GM23338 (cell line): ENCODE data around the gene XXYLT1. TPM values are rescaled to one million over a fixed set of nuclear protein-coding genes. Genes with fewer than 3 reads are reported as not detected.

Source experiments
- ATAC-seq: fragments of 200-7000 bp; cut with Tn5 transposase; 3 replicates; pipeline ENCODE4 v1.9.1; 2020
- DNase-seq: peaks from one replicate; pipeline ENCODE4 v3.0.0-alpha.2; 2015; ENCODE audit warnings: low spot score
- H2AFZ ChIP-seq: fragments of 200-600 bp; sonication (generic); 2 replicates; pipeline ENCODE4 v1.8.0; 2016; ENCODE audit warnings: antibody characterized with exemption, mild to moderate bottlenecking, moderate library complexity
- H3F3A ChIP-seq: fragments of 200-600 bp; sonication (generic); replicated peaks from 2 replicates; pipeline ENCODE4 v1.8.0; 2017; ENCODE audit warnings: antibody characterized with exemption, mixed run types, low read depth
- H3K27ac ChIP-seq: fragments of 200-600 bp; sonication (generic); 2 replicates; pipeline ENCODE4 v1.6.1; 2016; ENCODE audit warnings: low read depth
- H3K27me3 ChIP-seq: fragments of 200-600 bp; sonication (generic); 2 replicates; pipeline ENCODE4 v1.8.0; 2016; ENCODE audit warnings: mild to moderate bottlenecking, mixed run types, moderate library complexity; ENCODE audit not compliant: insufficient read depth
- H3K36me3 ChIP-seq: fragments of 200-600 bp; sonication (generic); 2 replicates; pipeline ENCODE4 v1.8.0; 2016; ENCODE audit warnings: mild to moderate bottlenecking; ENCODE audit not compliant: insufficient read depth
- H3K4me1 ChIP-seq: fragments of 200-600 bp; sonication (generic); 2 replicates; pipeline ENCODE4 v1.8.0; 2016; ENCODE audit warnings: mild to moderate bottlenecking, moderate library complexity; ENCODE audit not compliant: insufficient read depth
- H3K4me2 ChIP-seq: fragments of 200-600 bp; sonication (generic); 2 replicates; pipeline ENCODE4 v1.7.1; 2017; ENCODE audit warnings: mixed run types
- H3K4me3 ChIP-seq: fragments of 200-600 bp; sonication (generic); 2 replicates; pipeline ENCODE4 v1.6.1; 2016; ENCODE audit warnings: mixed run types
- H3K79me2 ChIP-seq: fragments of 200-600 bp; sonication (generic); replicated peaks from 2 replicates; pipeline ENCODE4 v1.8.0; 2017; ENCODE audit warnings: mild to moderate bottlenecking; ENCODE audit not compliant: insufficient read depth
- H3K9me2 ChIP-seq: fragments of 200-600 bp; sonication (generic); 2 replicates; pipeline ENCODE4 v1.8.0; 2017; ENCODE audit not compliant: insufficient read depth
- H4K20me1 ChIP-seq: fragments of 200-600 bp; sonication (generic); replicated peaks from 2 replicates; pipeline ENCODE4 v1.8.0; 2017; ENCODE audit warnings: mild to moderate bottlenecking; ENCODE audit not compliant: insufficient read depth
- H3K27ac Mint-ChIP-seq: 2 replicates; pipeline ENCODE4 v1.8.0; 2020; ENCODE audit warnings: inconsistent platforms, mild to moderate bottlenecking, moderate library complexity, mixed read lengths
- H3K27me3 Mint-ChIP-seq: 3 replicates; pipeline ENCODE4 v1.8.0; 2022; ENCODE audit warnings: low read depth, mild to moderate bottlenecking, moderate library complexity, mixed read lengths, inconsistent platforms; ENCODE audit not compliant: insufficient read depth, poor library complexity
- H3K36me3 Mint-ChIP-seq: 3 replicates; pipeline ENCODE4 v1.8.0; 2021; ENCODE audit warnings: low read depth, mild to moderate bottlenecking, inconsistent platforms, moderate library complexity, mixed read lengths
- H3K4me1 Mint-ChIP-seq: 3 replicates; pipeline ENCODE4 v1.8.0; 2020; ENCODE audit warnings: mild to moderate bottlenecking, inconsistent platforms, mixed read lengths
- H3K4me3 Mint-ChIP-seq: 3 replicates; pipeline ENCODE4 v1.8.0; 2021; ENCODE audit warnings: moderate library complexity, mild to moderate bottlenecking, inconsistent platforms, mixed read lengths
- H3K9me3 Mint-ChIP-seq: 3 replicates; pipeline ENCODE4 v1.8.0; 2020; ENCODE audit warnings: moderate library complexity, mild to moderate bottlenecking, inconsistent platforms, mixed read lengths
- CREB1 ChIP-seq: fragments of 250-450 bp; sonication (Bioruptor Pico); IDR thresholded peaks from 2 replicates; pipeline ENCODE4 v1.5.0; 2020; ENCODE audit warnings: low read depth, mild to moderate bottlenecking, moderate library complexity
- EZH2 ChIP-seq: fragments of 200-600 bp; sonication (generic); IDR thresholded peaks from one replicate; pipeline ENCODE4 v1.8.0; 2017; ENCODE audit warnings: antibody characterized with exemption, mild to moderate bottlenecking, low read depth; ENCODE audit not compliant: unreplicated experiment
- EZH2phosphoT487 ChIP-seq: fragments of 200-600 bp; sonication (generic); IDR thresholded peaks from one replicate; pipeline ENCODE4 v1.8.1; 2018; ENCODE audit warnings: antibody characterized with exemption; ENCODE audit not compliant: unreplicated experiment
- JUNB ChIP-seq: IDR thresholded peaks from one replicate; pipeline ENCODE4 v1.6.1; 2016; ENCODE audit warnings: antibody characterized with exemption; ENCODE audit not compliant: unreplicated experiment
- NANOG ChIP-seq: IDR thresholded peaks from 2 replicates; pipeline ENCODE4 v1.6.1; 2016; ENCODE audit warnings: antibody characterized with exemption, borderline replicate concordance
- POLR2AphosphoS5 ChIP-seq: IDR thresholded peaks from 2 replicates; pipeline ENCODE4 v1.6.1; 2016; ENCODE audit warnings: antibody characterized with exemption, low read depth
- STAT1 ChIP-seq: IDR thresholded peaks from one replicate; pipeline ENCODE4 v1.6.1; 2016; ENCODE audit warnings: antibody characterized with exemption; ENCODE audit not compliant: unreplicated experiment
- ZNF114 ChIP-seq: fragments of 250-450 bp; sonication (Bioruptor Pico); IDR thresholded peaks from 2 replicates; pipeline ENCODE4 v1.5.0; 2020; ENCODE audit warnings: mild to moderate bottlenecking, moderate library complexity
- ZNF331 ChIP-seq: fragments of 250-450 bp; sonication (Bioruptor Pico); IDR thresholded peaks from 2 replicates; pipeline ENCODE4 v1.5.0; 2020; ENCODE audit warnings: low read depth, mild to moderate bottlenecking, moderate library complexity
- polyA plus RNA-seq: library from polyadenylated mRNA; unstranded; fragments of >200 nt; fragmentation: Nextera tagmentation; extraction: Ambion mirVana; gene quantifications from 2 replicates; pipeline ENCODE4 v1.2.1, GENCODE V29; 2016
- total RNA-seq: library from RNA; depleted of rRNA; stranded (reverse); fragments of >200 nt; shearing (Covaris generic); gene quantifications from 2 replicates; pipeline ENCODE4 v1.2.3, GENCODE V29; 2014
- TF ChIP-seq, protein P1 (sequence below): fragments of 250-450 bp; sonication (Bioruptor Pico); IDR thresholded peaks from 2 replicates; pipeline ENCODE4 v1.5.0; 2020; ENCODE audit warnings: mild to moderate bottlenecking, moderate library complexity
- TF ChIP-seq, protein P2 (sequence below): IDR thresholded peaks from one replicate; pipeline ENCODE4 v1.6.1; 2018; ENCODE audit warnings: antibody characterized with exemption; ENCODE audit not compliant: unreplicated experiment
- TF ChIP-seq, protein P3 (sequence below): IDR thresholded peaks from 2 replicates; pipeline ENCODE4 v1.6.1; 2016; ENCODE audit warnings: antibody characterized with exemption
- TF ChIP-seq, protein P4 (sequence below), 2 experiments: fragments of 200-600 bp in 1 of 2; sonication (generic) in 1 of 2; conservative IDR thresholded peaks; 2 replicates each; pipeline versions ENCODE4 v1.5.1 to v1.6.1; 2016 to 2017; ENCODE audit warnings: antibody characterized with exemption in 2 of 2, low read depth in 2 of 2, mild to moderate bottlenecking in 2 of 2, moderate library complexity in 1 of 2

Gene XXYLT1
- total and polyA plus RNA-seq, 2 experiments from 2014 or later: 13.5 to 34.8 TPM

DNA sequence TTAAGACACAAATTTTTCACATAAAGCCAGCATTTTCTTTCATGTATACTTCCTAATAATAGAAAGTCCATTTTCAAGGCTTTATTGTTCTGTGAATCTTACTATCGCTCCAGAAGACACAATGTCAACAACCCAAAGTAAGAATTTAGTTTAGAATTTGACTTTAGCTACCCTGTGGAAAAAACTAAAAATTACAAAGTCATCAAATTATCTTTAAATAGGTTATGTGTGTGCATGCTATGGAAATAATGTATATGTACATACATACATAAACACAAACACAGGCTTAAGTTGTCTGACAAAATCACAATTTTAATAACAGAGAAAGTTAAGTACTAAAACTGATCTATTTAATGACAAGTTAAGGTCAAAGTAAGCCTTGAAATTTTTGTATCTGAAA is 20.2 kb upstream of the XXYLT1 start:
- H3K9me3 Mint-ChIP-seq: no peaks in the 10 kb centered on the region
- Histone ChIP-seq H2AFZ (no peak overlapping the region), H3K4me1 (no peaks in the 10 kb centered on the region), H3K27ac (no peak overlapping the region), H4K20me1 (no peaks in the 10 kb centered on the region), H3K27me3 (no peaks in the 10 kb centered on the region), H3K4me2 (no peak overlapping the region), H3K36me3 (peaks cover 5% of the 10 kb centered on the region; the same call in 1 of the 2 replicates), H3F3A (no peaks in the 10 kb centered on the region), H3K9me2 (no peaks in the 10 kb centered on the region), H3K79me2 (no peaks in the 10 kb centered on the region), H3K4me3 (no peak overlapping the region)
- no peak for ATAC-seq
- H3K36me3 Mint-ChIP-seq: peaks cover 24% of the 10 kb centered on the region; the same call in 2 of the 3 replicates
- no peak overlapping the region for H3K27ac Mint-ChIP-seq
- H3K4me1 Mint-ChIP-seq: no peaks in the 10 kb centered on the region
- H3K4me3 Mint-ChIP-seq: no peak overlapping the region
- H3K27me3 Mint-ChIP-seq: peaks cover 1% of the 10 kb centered on the region
- DNase-seq: no peak
- TF ChIP-seq ZNF114 (CRISPR knock-in tag) (no peak), JUNB (no peak), ZNF331 (CRISPR knock-in tag) (no peak), EZH2phosphoT487 (no peak), CREB1 (CRISPR knock-in tag) (no peak), EZH2 (no peak), NANOG (no peak), POLR2AphosphoS5 (no peak), STAT1 (no peak)
- TF ChIP-seq, protein P1, sequence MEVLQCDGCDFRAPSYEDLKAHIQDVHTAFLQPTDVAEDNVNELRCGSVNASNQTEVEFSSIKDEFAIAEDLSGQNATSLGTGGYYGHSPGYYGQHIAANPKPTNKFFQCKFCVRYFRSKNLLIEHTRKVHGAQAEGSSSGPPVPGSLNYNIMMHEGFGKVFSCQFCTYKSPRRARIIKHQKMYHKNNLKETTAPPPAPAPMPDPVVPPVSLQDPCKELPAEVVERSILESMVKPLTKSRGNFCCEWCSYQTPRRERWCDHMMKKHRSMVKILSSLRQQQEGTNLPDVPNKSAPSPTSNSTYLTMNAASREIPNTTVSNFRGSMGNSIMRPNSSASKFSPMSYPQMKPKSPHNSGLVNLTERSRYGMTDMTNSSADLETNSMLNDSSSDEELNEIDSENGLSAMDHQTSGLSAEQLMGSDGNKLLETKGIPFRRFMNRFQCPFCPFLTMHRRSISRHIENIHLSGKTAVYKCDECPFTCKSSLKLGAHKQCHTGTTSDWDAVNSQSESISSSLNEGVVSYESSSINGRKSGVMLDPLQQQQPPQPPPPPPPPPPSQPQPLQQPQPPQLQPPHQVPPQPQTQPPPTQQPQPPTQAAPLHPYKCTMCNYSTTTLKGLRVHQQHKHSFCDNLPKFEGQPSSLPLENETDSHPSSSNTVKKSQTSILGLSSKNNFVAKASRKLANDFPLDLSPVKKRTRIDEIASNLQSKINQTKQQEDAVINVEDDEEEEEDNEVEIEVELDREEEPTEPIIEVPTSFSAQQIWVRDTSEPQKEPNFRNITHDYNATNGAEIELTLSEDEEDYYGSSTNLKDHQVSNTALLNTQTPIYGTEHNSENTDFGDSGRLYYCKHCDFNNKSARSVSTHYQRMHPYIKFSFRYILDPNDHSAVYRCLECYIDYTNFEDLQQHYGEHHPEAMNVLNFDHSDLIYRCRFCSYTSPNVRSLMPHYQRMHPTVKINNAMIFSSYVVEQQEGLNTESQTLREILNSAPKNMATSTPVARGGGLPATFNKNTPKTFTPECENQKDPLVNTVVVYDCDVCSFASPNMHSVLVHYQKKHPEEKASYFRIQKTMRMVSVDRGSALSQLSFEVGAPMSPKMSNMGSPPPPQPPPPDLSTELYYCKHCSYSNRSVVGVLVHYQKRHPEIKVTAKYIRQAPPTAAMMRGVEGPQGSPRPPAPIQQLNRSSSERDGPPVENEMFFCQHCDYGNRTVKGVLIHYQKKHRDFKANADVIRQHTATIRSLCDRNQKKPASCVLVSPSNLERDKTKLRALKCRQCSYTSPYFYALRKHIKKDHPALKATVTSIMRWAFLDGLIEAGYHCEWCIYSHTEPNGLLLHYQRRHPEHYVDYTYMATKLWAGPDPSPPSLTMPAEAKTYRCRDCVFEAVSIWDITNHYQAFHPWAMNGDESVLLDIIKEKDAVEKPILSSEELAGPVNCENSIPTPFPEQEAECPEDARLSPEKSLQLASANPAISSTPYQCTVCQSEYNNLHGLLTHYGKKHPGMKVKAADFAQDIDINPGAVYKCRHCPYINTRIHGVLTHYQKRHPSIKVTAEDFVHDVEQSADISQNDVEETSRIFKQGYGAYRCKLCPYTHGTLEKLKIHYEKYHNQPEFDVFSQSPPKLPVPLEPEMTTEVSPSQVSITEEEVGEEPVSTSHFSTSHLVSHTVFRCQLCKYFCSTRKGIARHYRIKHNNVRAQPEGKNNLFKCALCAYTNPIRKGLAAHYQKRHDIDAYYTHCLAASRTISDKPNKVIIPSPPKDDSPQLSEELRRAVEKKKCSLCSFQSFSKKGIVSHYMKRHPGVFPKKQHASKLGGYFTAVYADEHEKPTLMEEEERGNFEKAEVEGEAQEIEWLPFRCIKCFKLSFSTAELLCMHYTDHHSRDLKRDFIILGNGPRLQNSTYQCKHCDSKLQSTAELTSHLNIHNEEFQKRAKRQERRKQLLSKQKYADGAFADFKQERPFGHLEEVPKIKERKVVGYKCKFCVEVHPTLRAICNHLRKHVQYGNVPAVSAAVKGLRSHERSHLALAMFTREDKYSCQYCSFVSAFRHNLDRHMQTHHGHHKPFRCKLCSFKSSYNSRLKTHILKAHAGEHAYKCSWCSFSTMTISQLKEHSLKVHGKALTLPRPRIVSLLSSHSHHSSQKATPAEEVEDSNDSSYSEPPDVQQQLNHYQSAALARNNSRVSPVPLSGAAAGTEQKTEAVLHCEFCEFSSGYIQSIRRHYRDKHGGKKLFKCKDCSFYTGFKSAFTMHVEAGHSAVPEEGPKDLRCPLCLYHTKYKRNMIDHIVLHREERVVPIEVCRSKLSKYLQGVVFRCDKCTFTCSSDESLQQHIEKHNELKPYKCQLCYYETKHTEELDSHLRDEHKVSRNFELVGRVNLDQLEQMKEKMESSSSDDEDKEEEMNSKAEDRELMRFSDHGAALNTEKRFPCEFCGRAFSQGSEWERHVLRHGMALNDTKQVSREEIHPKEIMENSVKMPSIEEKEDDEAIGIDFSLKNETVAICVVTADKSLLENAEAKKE (CRISPR knock-in tag): no peak
- TF ChIP-seq, protein P2, sequence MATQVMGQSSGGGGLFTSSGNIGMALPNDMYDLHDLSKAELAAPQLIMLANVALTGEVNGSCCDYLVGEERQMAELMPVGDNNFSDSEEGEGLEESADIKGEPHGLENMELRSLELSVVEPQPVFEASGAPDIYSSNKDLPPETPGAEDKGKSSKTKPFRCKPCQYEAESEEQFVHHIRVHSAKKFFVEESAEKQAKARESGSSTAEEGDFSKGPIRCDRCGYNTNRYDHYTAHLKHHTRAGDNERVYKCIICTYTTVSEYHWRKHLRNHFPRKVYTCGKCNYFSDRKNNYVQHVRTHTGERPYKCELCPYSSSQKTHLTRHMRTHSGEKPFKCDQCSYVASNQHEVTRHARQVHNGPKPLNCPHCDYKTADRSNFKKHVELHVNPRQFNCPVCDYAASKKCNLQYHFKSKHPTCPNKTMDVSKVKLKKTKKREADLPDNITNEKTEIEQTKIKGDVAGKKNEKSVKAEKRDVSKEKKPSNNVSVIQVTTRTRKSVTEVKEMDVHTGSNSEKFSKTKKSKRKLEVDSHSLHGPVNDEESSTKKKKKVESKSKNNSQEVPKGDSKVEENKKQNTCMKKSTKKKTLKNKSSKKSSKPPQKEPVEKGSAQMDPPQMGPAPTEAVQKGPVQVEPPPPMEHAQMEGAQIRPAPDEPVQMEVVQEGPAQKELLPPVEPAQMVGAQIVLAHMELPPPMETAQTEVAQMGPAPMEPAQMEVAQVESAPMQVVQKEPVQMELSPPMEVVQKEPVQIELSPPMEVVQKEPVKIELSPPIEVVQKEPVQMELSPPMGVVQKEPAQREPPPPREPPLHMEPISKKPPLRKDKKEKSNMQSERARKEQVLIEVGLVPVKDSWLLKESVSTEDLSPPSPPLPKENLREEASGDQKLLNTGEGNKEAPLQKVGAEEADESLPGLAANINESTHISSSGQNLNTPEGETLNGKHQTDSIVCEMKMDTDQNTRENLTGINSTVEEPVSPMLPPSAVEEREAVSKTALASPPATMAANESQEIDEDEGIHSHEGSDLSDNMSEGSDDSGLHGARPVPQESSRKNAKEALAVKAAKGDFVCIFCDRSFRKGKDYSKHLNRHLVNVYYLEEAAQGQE: no peak
- TF ChIP-seq, protein P3, sequence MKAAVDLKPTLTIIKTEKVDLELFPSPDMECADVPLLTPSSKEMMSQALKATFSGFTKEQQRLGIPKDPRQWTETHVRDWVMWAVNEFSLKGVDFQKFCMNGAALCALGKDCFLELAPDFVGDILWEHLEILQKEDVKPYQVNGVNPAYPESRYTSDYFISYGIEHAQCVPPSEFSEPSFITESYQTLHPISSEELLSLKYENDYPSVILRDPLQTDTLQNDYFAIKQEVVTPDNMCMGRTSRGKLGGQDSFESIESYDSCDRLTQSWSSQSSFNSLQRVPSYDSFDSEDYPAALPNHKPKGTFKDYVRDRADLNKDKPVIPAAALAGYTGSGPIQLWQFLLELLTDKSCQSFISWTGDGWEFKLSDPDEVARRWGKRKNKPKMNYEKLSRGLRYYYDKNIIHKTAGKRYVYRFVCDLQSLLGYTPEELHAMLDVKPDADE: no peak
- TF ChIP-seq, protein P4, sequence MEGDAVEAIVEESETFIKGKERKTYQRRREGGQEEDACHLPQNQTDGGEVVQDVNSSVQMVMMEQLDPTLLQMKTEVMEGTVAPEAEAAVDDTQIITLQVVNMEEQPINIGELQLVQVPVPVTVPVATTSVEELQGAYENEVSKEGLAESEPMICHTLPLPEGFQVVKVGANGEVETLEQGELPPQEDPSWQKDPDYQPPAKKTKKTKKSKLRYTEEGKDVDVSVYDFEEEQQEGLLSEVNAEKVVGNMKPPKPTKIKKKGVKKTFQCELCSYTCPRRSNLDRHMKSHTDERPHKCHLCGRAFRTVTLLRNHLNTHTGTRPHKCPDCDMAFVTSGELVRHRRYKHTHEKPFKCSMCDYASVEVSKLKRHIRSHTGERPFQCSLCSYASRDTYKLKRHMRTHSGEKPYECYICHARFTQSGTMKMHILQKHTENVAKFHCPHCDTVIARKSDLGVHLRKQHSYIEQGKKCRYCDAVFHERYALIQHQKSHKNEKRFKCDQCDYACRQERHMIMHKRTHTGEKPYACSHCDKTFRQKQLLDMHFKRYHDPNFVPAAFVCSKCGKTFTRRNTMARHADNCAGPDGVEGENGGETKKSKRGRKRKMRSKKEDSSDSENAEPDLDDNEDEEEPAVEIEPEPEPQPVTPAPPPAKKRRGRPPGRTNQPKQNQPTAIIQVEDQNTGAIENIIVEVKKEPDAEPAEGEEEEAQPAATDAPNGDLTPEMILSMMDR (conservative IDR thresholded peaks at IDR 0.05; ENCODE audit: low read depth in 2 of 2): no peak
